WTC11 (cell line): Measurements from ENCODE around the gene SIK2.

Experiments used
- CREB1 ChIP-seq: sonication (generic); formaldehyde crosslinking; IDR thresholded peaks from 2 replicates; pipeline ENCODE4 v1.8.0; 2023; ENCODE audit warnings: mild to moderate bottlenecking, missing genetic modification reagents
- ETV6 ChIP-seq: sonication (generic); formaldehyde crosslinking; IDR thresholded peaks from 2 replicates; pipeline ENCODE4 v1.8.1; 2022; ENCODE audit warnings: mild to moderate bottlenecking, missing genetic modification reagents
- FOXK1 ChIP-seq: sonication (generic); formaldehyde crosslinking; IDR thresholded peaks from 2 replicates; pipeline ENCODE4 v1.8.0; 2022; ENCODE audit warnings: mild to moderate bottlenecking, moderate library complexity, missing genetic modification reagents
- SP1 ChIP-seq: sonication (generic); formaldehyde crosslinking; conservative IDR thresholded peaks from 2 replicates; pipeline ENCODE4 v1.8.1; 2022; ENCODE audit warnings: missing genetic modification reagents
- ZNF121 ChIP-seq: sonication (generic); formaldehyde crosslinking; IDR thresholded peaks from 2 replicates; pipeline ENCODE4 v1.8.0; 2023; ENCODE audit warnings: missing genetic modification reagents
- ZNF138 ChIP-seq: sonication (generic); formaldehyde crosslinking; conservative IDR thresholded peaks from 2 replicates; pipeline ENCODE4 v1.8.1; 2022; ENCODE audit warnings: mild to moderate bottlenecking, moderate library complexity, missing genetic modification reagents
- ZNF232 ChIP-seq: sonication (generic); formaldehyde crosslinking; IDR thresholded peaks from 2 replicates; pipeline ENCODE4 v1.8.0; 2022; ENCODE audit warnings: mild to moderate bottlenecking, missing genetic modification reagents
- ZNF263 ChIP-seq: sonication (generic); formaldehyde crosslinking; IDR thresholded peaks from 2 replicates; pipeline ENCODE4 v1.8.1; 2022; ENCODE audit warnings: low read depth, mild to moderate bottlenecking, moderate library complexity, missing genetic modification reagents
- TF ChIP-seq, protein P1 (sequence below): fragments of 200-600 bp; IDR thresholded peaks from 2 replicates; pipeline ENCODE4 v1.8.0; 2022; ENCODE audit warnings: antibody characterized with exemption
- TF ChIP-seq, protein P2 (sequence below): sonication (generic); formaldehyde crosslinking; IDR thresholded peaks from 2 replicates; pipeline ENCODE4 v1.8.0; 2023; ENCODE audit warnings: mild to moderate bottlenecking, missing genetic modification reagents
- TF ChIP-seq, protein P3 (sequence below): sonication (generic); formaldehyde crosslinking; IDR thresholded peaks from 2 replicates; pipeline ENCODE4 v1.8.0; 2022; ENCODE audit warnings: mild to moderate bottlenecking, missing genetic modification reagents
- TF ChIP-seq, protein P4 (sequence below): sonication (generic); formaldehyde crosslinking; IDR thresholded peaks from 2 replicates; pipeline ENCODE4 v1.8.1; 2022; ENCODE audit warnings: low read depth, missing genetic modification reagents, borderline replicate concordance
- TF ChIP-seq, protein P5 (sequence below): sonication (generic); formaldehyde crosslinking; conservative IDR thresholded peaks from 2 replicates; pipeline ENCODE4 v1.8.1; 2023; ENCODE audit warnings: mild to moderate bottlenecking, low read depth, missing genetic modification reagents, moderate library complexity
- TF ChIP-seq, protein P6 (sequence below): fragments of 250-450 bp; sonication (Bioruptor Pico); IDR thresholded peaks from 2 replicates; pipeline ENCODE4 v2.1.2; 2022; ENCODE audit warnings: mild to moderate bottlenecking, moderate library complexity

DNA sequence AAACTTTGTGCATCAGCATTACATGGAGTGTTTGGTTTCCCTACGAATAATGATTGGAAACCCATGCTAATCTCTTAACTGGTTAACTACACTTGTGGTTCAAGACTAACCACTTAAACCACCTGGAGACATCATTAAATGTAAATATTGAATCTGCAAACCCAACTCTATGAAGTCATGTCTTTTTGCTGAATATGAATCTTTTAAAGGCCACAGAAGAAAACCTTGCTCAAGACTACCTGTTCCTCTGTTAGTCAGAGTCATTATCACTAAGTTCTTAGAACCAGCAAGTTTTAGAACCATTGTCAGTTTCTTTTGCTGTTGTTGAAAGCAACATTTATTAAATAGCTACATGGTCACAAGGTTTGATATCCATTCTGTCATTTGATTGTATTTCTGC is 70.7 kb downstream of the SIK2 start:
- TF ChIP-seq FOXK1 (CRISPR knock-in tag) (no peak), SP1 (CRISPR knock-in tag) (no peak), ZNF138 (CRISPR knock-in tag) (no peak), ZNF263 (CRISPR knock-in tag) (no peak), CREB1 (no peak), ZNF121 (no peak), ETV6 (CRISPR knock-in tag) (no peak), ZNF232 (no peak)
- TF ChIP-seq, protein P1, sequence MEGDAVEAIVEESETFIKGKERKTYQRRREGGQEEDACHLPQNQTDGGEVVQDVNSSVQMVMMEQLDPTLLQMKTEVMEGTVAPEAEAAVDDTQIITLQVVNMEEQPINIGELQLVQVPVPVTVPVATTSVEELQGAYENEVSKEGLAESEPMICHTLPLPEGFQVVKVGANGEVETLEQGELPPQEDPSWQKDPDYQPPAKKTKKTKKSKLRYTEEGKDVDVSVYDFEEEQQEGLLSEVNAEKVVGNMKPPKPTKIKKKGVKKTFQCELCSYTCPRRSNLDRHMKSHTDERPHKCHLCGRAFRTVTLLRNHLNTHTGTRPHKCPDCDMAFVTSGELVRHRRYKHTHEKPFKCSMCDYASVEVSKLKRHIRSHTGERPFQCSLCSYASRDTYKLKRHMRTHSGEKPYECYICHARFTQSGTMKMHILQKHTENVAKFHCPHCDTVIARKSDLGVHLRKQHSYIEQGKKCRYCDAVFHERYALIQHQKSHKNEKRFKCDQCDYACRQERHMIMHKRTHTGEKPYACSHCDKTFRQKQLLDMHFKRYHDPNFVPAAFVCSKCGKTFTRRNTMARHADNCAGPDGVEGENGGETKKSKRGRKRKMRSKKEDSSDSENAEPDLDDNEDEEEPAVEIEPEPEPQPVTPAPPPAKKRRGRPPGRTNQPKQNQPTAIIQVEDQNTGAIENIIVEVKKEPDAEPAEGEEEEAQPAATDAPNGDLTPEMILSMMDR = no peak
- TF ChIP-seq, protein P2, sequence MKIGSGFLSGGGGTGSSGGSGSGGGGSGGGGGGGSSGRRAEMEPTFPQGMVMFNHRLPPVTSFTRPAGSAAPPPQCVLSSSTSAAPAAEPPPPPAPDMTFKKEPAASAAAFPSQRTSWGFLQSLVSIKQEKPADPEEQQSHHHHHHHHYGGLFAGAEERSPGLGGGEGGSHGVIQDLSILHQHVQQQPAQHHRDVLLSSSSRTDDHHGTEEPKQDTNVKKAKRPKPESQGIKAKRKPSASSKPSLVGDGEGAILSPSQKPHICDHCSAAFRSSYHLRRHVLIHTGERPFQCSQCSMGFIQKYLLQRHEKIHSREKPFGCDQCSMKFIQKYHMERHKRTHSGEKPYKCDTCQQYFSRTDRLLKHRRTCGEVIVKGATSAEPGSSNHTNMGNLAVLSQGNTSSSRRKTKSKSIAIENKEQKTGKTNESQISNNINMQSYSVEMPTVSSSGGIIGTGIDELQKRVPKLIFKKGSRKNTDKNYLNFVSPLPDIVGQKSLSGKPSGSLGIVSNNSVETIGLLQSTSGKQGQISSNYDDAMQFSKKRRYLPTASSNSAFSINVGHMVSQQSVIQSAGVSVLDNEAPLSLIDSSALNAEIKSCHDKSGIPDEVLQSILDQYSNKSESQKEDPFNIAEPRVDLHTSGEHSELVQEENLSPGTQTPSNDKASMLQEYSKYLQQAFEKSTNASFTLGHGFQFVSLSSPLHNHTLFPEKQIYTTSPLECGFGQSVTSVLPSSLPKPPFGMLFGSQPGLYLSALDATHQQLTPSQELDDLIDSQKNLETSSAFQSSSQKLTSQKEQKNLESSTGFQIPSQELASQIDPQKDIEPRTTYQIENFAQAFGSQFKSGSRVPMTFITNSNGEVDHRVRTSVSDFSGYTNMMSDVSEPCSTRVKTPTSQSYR (CRISPR knock-in tag) = no peak
- TF ChIP-seq, protein P3, sequence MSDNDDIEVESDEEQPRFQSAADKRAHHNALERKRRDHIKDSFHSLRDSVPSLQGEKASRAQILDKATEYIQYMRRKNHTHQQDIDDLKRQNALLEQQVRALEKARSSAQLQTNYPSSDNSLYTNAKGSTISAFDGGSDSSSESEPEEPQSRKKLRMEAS (CRISPR knock-in tag) = no peak
- TF ChIP-seq, protein P4, sequence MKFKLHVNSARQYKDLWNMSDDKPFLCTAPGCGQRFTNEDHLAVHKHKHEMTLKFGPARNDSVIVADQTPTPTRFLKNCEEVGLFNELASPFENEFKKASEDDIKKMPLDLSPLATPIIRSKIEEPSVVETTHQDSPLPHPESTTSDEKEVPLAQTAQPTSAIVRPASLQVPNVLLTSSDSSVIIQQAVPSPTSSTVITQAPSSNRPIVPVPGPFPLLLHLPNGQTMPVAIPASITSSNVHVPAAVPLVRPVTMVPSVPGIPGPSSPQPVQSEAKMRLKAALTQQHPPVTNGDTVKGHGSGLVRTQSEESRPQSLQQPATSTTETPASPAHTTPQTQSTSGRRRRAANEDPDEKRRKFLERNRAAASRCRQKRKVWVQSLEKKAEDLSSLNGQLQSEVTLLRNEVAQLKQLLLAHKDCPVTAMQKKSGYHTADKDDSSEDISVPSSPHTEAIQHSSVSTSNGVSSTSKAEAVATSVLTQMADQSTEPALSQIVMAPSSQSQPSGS = no peak
- TF ChIP-seq, protein P5, sequence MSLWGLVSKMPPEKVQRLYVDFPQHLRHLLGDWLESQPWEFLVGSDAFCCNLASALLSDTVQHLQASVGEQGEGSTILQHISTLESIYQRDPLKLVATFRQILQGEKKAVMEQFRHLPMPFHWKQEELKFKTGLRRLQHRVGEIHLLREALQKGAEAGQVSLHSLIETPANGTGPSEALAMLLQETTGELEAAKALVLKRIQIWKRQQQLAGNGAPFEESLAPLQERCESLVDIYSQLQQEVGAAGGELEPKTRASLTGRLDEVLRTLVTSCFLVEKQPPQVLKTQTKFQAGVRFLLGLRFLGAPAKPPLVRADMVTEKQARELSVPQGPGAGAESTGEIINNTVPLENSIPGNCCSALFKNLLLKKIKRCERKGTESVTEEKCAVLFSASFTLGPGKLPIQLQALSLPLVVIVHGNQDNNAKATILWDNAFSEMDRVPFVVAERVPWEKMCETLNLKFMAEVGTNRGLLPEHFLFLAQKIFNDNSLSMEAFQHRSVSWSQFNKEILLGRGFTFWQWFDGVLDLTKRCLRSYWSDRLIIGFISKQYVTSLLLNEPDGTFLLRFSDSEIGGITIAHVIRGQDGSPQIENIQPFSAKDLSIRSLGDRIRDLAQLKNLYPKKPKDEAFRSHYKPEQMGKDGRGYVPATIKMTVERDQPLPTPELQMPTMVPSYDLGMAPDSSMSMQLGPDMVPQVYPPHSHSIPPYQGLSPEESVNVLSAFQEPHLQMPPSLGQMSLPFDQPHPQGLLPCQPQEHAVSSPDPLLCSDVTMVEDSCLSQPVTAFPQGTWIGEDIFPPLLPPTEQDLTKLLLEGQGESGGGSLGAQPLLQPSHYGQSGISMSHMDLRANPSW (CRISPR knock-in tag) = no peak
- TF ChIP-seq, protein P6, sequence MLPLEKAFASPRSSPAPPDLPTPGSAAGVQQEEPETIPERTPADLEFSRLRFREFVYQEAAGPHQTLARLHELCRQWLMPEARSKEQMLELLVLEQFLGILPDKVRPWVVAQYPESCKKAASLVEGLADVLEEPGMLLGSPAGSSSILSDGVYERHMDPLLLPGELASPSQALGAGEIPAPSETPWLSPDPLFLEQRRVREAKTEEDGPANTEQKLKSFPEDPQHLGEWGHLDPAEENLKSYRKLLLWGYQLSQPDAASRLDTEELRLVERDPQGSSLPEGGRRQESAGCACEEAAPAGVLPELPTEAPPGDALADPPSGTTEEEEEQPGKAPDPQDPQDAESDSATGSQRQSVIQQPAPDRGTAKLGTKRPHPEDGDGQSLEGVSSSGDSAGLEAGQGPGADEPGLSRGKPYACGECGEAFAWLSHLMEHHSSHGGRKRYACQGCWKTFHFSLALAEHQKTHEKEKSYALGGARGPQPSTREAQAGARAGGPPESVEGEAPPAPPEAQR (CRISPR knock-in tag) = no peak
